Lung (tissue), 12 donors: Measurements from ENCODE around the gene LIPC. TPM values are rescaled to one million over a fixed set of nuclear protein-coding genes. Genes with fewer than 3 reads are reported as not detected.

ENCODE experiments used
- ATAC-seq: fragments of 200-7000 bp; cut with Tn5 transposase; one replicate; pipeline ENCODE4 v1.9.1; 2020; ENCODE audit warnings: moderate number of reproducible peaks; ENCODE audit not compliant: insufficient read depth, low FRiP score
- DNase-seq, 3 donors: peaks; one replicate each; pipeline ENCODE4 v3.0.0-alpha.2; 2013 to 2017
- H3K27ac ChIP-seq, 2 donors: one replicate each; pipeline ENCODE4 v1.5.1; 2013; ENCODE audit warnings: mild to moderate bottlenecking in 2 of 2, moderate library complexity in 2 of 2, control low read depth in 1 of 2, inconsistent platforms in 1 of 2, low read depth in 1 of 2, low read length in 1 of 2
- H3K27me3 ChIP-seq, 3 donors: one replicate each; pipeline ENCODE4 v1.5.1; 2013; ENCODE audit warnings: low read length in 2 of 3; ENCODE audit not compliant: control insufficient read depth in 3 of 3, insufficient read depth in 3 of 3
- H3K36me3 ChIP-seq, 4 donors: one replicate each; pipeline ENCODE4 v1.5.1; 2013; ENCODE audit warnings: low read length in 4 of 4, mild to moderate bottlenecking in 1 of 4, moderate library complexity in 1 of 4; ENCODE audit not compliant: control insufficient read depth in 4 of 4, insufficient read depth in 4 of 4
- H3K4me1 ChIP-seq, 5 donors: one replicate each; pipeline ENCODE4 v1.5.1; 2013; ENCODE audit warnings: low read length in 5 of 5, mild to moderate bottlenecking in 2 of 5, moderate library complexity in 1 of 5; ENCODE audit not compliant: control insufficient read depth in 5 of 5, insufficient read depth in 5 of 5
- H3K4me3 ChIP-seq: one replicate; pipeline ENCODE4 v1.5.1; 2013; ENCODE audit warnings: mild to moderate bottlenecking, control low read depth, moderate library complexity
- H3K9ac ChIP-seq, 2 donors: one replicate each; pipeline ENCODE4 v1.5.1; 2013; ENCODE audit warnings: low read length in 2 of 2, control low read depth in 1 of 2; ENCODE audit not compliant: insufficient read depth in 1 of 2
- H3K9me3 ChIP-seq, 4 donors: one replicate each; pipeline ENCODE4 v1.5.1; 2013; ENCODE audit warnings: low read length in 3 of 4, mild to moderate bottlenecking in 1 of 4, moderate library complexity in 1 of 4; ENCODE audit not compliant: control insufficient read depth in 4 of 4, insufficient read depth in 3 of 4
- WGBS, 2 donors: extraction: QIAGEN DNeasy Blood & Tissue Kit; methylation state at CpG; one replicate each; pipeline ENCODE4 v1.1.7; 2013; 5-methylcytosine and 5-hydroxymethylcytosine counted together
- polyA plus RNA-seq, 2 donors: library from polyadenylated mRNA; stranded (reverse); fragments of 200-250 nt; gene quantifications; one replicate each; pipeline ENCODE4 v1.2.1, GENCODE V29; 2013
- total RNA-seq, 2 donors: library from RNA; depleted of rRNA in 1 of 2; stranded (reverse); fragments of >200 nt in 1 of 2; gene quantifications; one replicate each; pipeline ENCODE4 v1.2.1, GENCODE V29; 2014 to 2021
- TF ChIP-seq, protein P1 (sequence below): IDR thresholded peaks from 2 replicates; pipeline ENCODE4 v1.5.1; 2012; ENCODE audit warnings: mild to moderate bottlenecking; ENCODE audit errors: control extremely low read depth, extremely low read depth
- donor health status: control.
- donor health status: control.
- donor health status: Bipolar disorder and iron deficiency.
- donor health status: healthy.
- donor health status: DM: yes; HTN: yes; CAD: no.

LIPC gene
- total and polyA plus RNA-seq, 4 donors, result 0.20 to 0.57 (median 0.40) TPM

DNA sequence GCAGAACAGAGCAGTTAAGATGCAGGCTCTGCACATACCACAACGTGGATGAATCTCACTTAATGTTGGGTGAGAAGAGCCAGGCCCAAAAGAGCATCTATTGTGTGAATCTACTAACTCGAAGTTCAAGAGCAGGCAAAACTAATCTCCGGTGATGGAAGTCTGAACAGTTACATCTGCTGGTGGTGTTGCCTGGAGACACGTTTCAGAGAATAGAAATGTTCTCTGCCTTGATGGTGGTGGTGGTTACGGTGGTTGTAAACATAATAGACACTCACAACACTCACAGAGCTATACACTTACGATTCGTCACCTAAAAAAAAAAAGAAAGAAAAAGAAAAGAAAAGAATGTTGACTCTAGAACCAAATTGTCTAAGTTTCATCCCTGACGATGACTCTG lies 86.8 kb downstream of the LIPC start:
- peaks cover 0 to 16% (median 3%) of the 10 kb centered on the region in 5 donors for H3K4me1 ChIP-seq
- TF ChIP-seq, protein P1, sequence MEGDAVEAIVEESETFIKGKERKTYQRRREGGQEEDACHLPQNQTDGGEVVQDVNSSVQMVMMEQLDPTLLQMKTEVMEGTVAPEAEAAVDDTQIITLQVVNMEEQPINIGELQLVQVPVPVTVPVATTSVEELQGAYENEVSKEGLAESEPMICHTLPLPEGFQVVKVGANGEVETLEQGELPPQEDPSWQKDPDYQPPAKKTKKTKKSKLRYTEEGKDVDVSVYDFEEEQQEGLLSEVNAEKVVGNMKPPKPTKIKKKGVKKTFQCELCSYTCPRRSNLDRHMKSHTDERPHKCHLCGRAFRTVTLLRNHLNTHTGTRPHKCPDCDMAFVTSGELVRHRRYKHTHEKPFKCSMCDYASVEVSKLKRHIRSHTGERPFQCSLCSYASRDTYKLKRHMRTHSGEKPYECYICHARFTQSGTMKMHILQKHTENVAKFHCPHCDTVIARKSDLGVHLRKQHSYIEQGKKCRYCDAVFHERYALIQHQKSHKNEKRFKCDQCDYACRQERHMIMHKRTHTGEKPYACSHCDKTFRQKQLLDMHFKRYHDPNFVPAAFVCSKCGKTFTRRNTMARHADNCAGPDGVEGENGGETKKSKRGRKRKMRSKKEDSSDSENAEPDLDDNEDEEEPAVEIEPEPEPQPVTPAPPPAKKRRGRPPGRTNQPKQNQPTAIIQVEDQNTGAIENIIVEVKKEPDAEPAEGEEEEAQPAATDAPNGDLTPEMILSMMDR, result no peak
- no peak overlapping the region for H3K27ac ChIP-seq
- ATAC-seq (no peak), DNase-seq (no peak)
- H3K9me3 ChIP-seq, result no peaks in the 10 kb centered on the region
- no peaks in the 10 kb centered on the region for H3K27me3 ChIP-seq
- H3K9ac ChIP-seq, result no peak overlapping the region
- WGBS, 2 donors, result 68 to 72% methylated on average over 7 of the region's 8 CpGs
- H3K36me3 ChIP-seq, result no peaks in the 10 kb centered on the region
- H3K4me3 ChIP-seq, result no peak overlapping the region

GRCh38 chr15:58519516-58519915 lies 87.7 kb downstream of the LIPC start:
- H3K4me1 ChIP-seq, result peaks cover 0 to 16% (median 3%) of the 10 kb centered on the region in 5 donors
- H3K27me3 ChIP-seq, result no peaks in the 10 kb centered on the region
- H3K27ac ChIP-seq, result no peak overlapping the region
- H3K9ac ChIP-seq, result no peak overlapping the region
- no peak for ATAC-seq
- TF ChIP-seq, protein P1, result no peak
- DNase-seq, result peak in 1 of 3 donors; percentile 21
- H3K4me3 ChIP-seq, result no peak overlapping the region
- no peaks in the 10 kb centered on the region for H3K36me3 ChIP-seq
- 48 to 62% methylated on average over 5 of the region's 5 CpGs for WGBS, 2 donors
- no peaks in the 10 kb centered on the region for H3K9me3 ChIP-seq

- DNase-seq, result peak in 2 of 3 donors; percentile 37 to 58
- Histone ChIP-seq H3K9ac (no peak overlapping the region), H3K4me3 (no peak overlapping the region), H3K36me3 (no peaks in the 10 kb centered on the region), H3K27ac (peak overlapping the region in 1 of 2 donors; percentile 32), H3K27me3 (no peaks in the 10 kb centered on the region), H3K4me1 (peaks cover 0 to 16% (median 3%) of the 10 kb centered on the region in 5 donors), H3K9me3 (no peaks in the 10 kb centered on the region)
- peak; percentile 5 for ATAC-seq
- TF ChIP-seq, protein P1, result no peak
- 37 to 52% methylated on average over 9 of the region's 9 CpGs for WGBS, 2 donors
Measured at GRCh38 chr15:58520464-58520863, 88.7 kb downstream of the LIPC start.

DNA sequence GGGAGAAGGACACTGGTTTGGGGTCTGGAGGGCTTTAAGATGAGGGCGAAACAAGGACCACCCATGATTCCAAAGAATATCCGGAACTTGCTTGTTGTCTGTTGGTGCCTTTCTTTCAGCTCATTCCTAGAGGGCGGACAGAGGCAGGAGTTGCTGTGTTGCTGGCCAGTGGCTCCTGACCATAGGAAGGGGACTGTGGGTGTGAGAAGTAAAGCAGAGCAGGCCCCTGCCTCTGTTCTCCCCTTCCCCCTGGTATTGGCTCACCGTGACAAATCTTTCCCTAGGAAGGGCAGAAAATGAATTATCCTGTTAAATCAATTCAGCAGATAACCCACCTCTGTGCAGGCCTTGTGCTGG lies 89.1 kb downstream of the LIPC start:
- peak; percentile 28 to 47 (median 29) for DNase-seq
- Histone ChIP-seq H3K27ac (peak overlapping the region in 1 of 2 donors; percentile 18), H3K27me3 (no peaks in the 10 kb centered on the region), H3K9me3 (no peaks in the 10 kb centered on the region), H3K36me3 (no peaks in the 10 kb centered on the region), H3K4me1 (peaks cover 0 to 16% (median 3%) of the 10 kb centered on the region in 5 donors), H3K9ac (no peak overlapping the region), H3K4me3 (no peak overlapping the region)
- WGBS, 2 donors, result 73 to 83% methylated on average over 4 of the region's 4 CpGs
- TF ChIP-seq, protein P1, result no peak
- no peak for ATAC-seq
